MCF 10A (cell line): ENCODE data around the gene KCNMA1. TPM values are rescaled to one million over a fixed set of nuclear protein-coding genes. Genes with fewer than 3 reads are reported as not detected.
A peak's percentile ranks its signal among the peaks of the same experiment; 100 is the strongest.
"Not testable (repeated sequence)": the region's sequence is repeated elsewhere in the genome, so short reads cannot be mapped to it uniquely, and the experiment has no call there.

ENCODE experiments used
- BruUV-seq: library from RNA; stranded (reverse); fragments of 400-500 nt; replicated peaks from 2 replicates; lab custom pipeline; 2021; lab: Mats Ljungman, UMichigan
- CTCF ChIA-PET: fragments of 300-600 bp; sonication (Branson Sonifier 250); formaldehyde crosslinking; extraction: SDS; loops from one replicate; lab custom pipeline; 2021; ENCODE audit warnings: antibody characterized with exemption, inconsistent platforms; lab: Yijun Ruan, JAX
- POLR2A ChIA-PET: fragments of 300-600, 350-650 bp; sonication (Branson Sonifier 250); formaldehyde crosslinking; extraction: SDS; loops from one replicate; lab custom pipeline; 2020; ENCODE audit warnings: antibody characterized with exemption, inconsistent platforms; lab: Yijun Ruan, JAX
- DNase-seq: peaks from one replicate; pipeline ENCODE4 v3.0.0-alpha.2; 2018; ENCODE audit not compliant: unreplicated experiment
- H3K27ac Mint-ChIP-seq: one replicate; pipeline ENCODE4 v1.8.0; 2022; ENCODE audit warnings: mild to moderate bottlenecking, low read depth, mixed read lengths; ENCODE audit not compliant: unreplicated experiment
- H3K27me3 Mint-ChIP-seq: one replicate; pipeline ENCODE4 v1.8.0; 2022; ENCODE audit warnings: mixed read lengths; ENCODE audit not compliant: insufficient read depth, unreplicated experiment
- H3K36me3 Mint-ChIP-seq: one replicate; pipeline ENCODE4 v1.8.0; 2022; ENCODE audit warnings: mild to moderate bottlenecking, moderate library complexity, mixed read lengths; ENCODE audit not compliant: insufficient read depth, unreplicated experiment
- H3K4me1 Mint-ChIP-seq: one replicate; pipeline ENCODE4 v1.8.0; 2022; ENCODE audit warnings: mixed read lengths; ENCODE audit not compliant: insufficient read depth, unreplicated experiment
- H3K4me3 Mint-ChIP-seq: one replicate; pipeline ENCODE4 v1.8.0; 2022; ENCODE audit warnings: mild to moderate bottlenecking, moderate library complexity, mixed read lengths; ENCODE audit not compliant: unreplicated experiment
- H3K9me3 Mint-ChIP-seq: one replicate; pipeline ENCODE4 v1.8.0; 2022; ENCODE audit warnings: mixed read lengths; ENCODE audit not compliant: unreplicated experiment
- CTCF ChIP-seq: fragments of 200-600 bp; IDR thresholded peaks from one replicate; pipeline ENCODE4 v1.8.0; 2022; ENCODE audit warnings: antibody characterized with exemption, mild to moderate bottlenecking; ENCODE audit not compliant: unreplicated experiment
- intact Hi-C: fragments of 100-400 bp; cut with micrococcal nuclease; formaldehyde crosslinking; loops from 2 replicates; pipeline ENCODE4 v1.14.1; 2022
- total RNA-seq: library from RNA; stranded (reverse); gene quantifications from 2 replicates; pipeline ENCODE4 v1.2.3, GENCODE V29; 2022

Gene KCNMA1
- total RNA-seq, 1 experiment from 2014 or later = 7.5 TPM

- Mint-ChIP-seq H3K36me3 (no peaks in the 10 kb centered on the region), H3K4me1 (peaks cover 23% of the 10 kb centered on the region), H3K27me3 (no peaks in the 10 kb centered on the region), H3K9me3 (no peaks in the 10 kb centered on the region), H3K4me3 (peak overlapping the region; percentile 0), H3K27ac (peak overlapping the region; percentile 80)
- no peak for TF ChIP-seq CTCF
- POLR2A ChIA-PET = interaction anchor here (1.7 kb wide), 1 partner anchor 23 kb away, joined by 4 read pairs; no protein-coding TSS in a partner anchor
- no TSS peak for BruUV-seq
- DNase-seq = peak; percentile 32
- intact Hi-C loops = no loop called here
- CTCF ChIA-PET = interaction anchor here (0.6 to 2.2 kb wide), 2 partner anchors 10 to 225 kb away, joined by 3 to 4 read pairs; no protein-coding TSS in a partner anchor
These were observed 221.1 kb downstream of the KCNMA1 start for GRCh38 chr10:77416311-77417135.

GRCh38 chr10:77415313-77415960, 222.2 kb downstream of the KCNMA1 start:
- Mint-ChIP-seq H3K4me3 (no peak overlapping the region), H3K27ac (peak overlapping the region; percentile 80)

GRCh38 chr10:77413231-77413630, 224.4 kb downstream of the KCNMA1 start:
- no peak for TF ChIP-seq CTCF
- H3K4me1 Mint-ChIP-seq = peaks cover 31% of the 10 kb centered on the region
- no peak overlapping the region for H3K4me3 Mint-ChIP-seq
- no TSS peak for BruUV-seq
- CTCF ChIA-PET = interaction anchor here (0.6 to 1.2 kb wide), 4 partner anchors 42 to 302 kb away, joined by 3 to 7 read pairs (median 3); no protein-coding TSS in a partner anchor
- H3K36me3 Mint-ChIP-seq = no peaks in the 10 kb centered on the region
- H3K9me3 Mint-ChIP-seq = no peaks in the 10 kb centered on the region
- POLR2A ChIA-PET = interaction anchor here (0.7 kb wide), 1 partner anchor 111 kb away, joined by 3 read pairs; no protein-coding TSS in a partner anchor
- no peak overlapping the region for H3K27ac Mint-ChIP-seq
- DNase-seq = no peak
- intact Hi-C loops = no loop called here
- no peaks in the 10 kb centered on the region for H3K27me3 Mint-ChIP-seq

More at GRCh38 chr10:77415313-77415960, 222.2 kb downstream of the KCNMA1 start:
- CTCF ChIA-PET = interaction anchor here (2.2 kb wide), 1 partner anchor 226 kb away, joined by 4 read pairs; no protein-coding TSS in a partner anchor
- peak; percentile 36 for DNase-seq
- no TSS peak for BruUV-seq
- no peak for TF ChIP-seq CTCF
- H3K27me3 Mint-ChIP-seq = no peaks in the 10 kb centered on the region
- no peaks in the 10 kb centered on the region for H3K9me3 Mint-ChIP-seq
- POLR2A ChIA-PET = no interaction called here
- H3K4me1 Mint-ChIP-seq = peaks cover 29% of the 10 kb centered on the region
- H3K36me3 Mint-ChIP-seq = no peaks in the 10 kb centered on the region
- intact Hi-C loops = no loop called here

DNA sequence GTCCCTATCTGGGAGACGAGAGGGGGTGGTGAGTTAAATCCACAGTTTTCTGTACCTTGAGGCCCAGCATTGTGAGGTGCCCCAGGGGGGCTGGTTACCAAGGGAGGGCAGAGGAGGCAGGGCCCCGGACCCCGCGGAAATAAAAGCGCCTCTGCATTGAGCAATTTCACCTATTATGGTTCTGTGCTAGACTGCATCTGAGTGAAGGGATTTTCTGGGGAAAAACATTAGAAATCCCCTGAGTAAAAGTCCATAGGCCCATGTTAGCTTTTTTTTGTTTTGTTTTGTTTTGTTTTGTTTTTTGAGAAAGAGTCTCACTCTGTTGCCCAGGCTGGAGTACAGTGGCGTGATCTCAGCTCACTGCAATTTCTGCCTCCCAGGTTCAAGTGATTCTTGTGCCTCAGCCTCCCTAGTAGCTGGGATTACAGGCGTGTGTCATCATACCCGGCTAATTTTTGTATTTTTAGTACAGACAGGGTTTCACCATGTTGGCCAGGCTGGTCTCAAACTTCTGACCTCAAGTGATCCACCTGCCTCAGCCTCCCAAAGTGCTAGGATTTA, 225.0 kb downstream of the KCNMA1 start:
- ChIA-PET CTCF (interaction anchor here (0.6 to 0.8 kb wide), 3 partner anchors 102 to 302 kb away, joined by 3 read pairs; no protein-coding TSS in a partner anchor), POLR2A (interaction anchor here (0.7 kb wide), 1 partner anchor 112 kb away, joined by 3 read pairs; no protein-coding TSS in a partner anchor)
- H3K4me3 Mint-ChIP-seq, H3K27me3 Mint-ChIP-seq, H3K36me3 Mint-ChIP-seq, DNase-seq, BruUV-seq, H3K27ac Mint-ChIP-seq, H3K9me3 Mint-ChIP-seq, intact Hi-C loops: not testable (repeated sequence)
- H3K4me1 Mint-ChIP-seq = peaks cover 31% of the 10 kb centered on the region
